HL-60 (cell line): Measurements from ENCODE around the gene ARFIP2.

ENCODE experiments used
- DNase-seq, 2 experiments: peaks; one replicate each; pipeline ENCODE4 v3.0.0-alpha.2; 2010 to 2020; ENCODE audit warnings: low read depth in 1 of 2, low spot score in 1 of 2
- H3K27ac ChIP-seq: fragments of 250-450 bp; sonication (Bioruptor Pico); replicated peaks from 2 replicates; pipeline ENCODE4 v1.5.1; 2020; ENCODE audit warnings: mild to moderate bottlenecking, moderate library complexity
- H3K27me3 ChIP-seq: fragments of 250-450 bp; sonication (Bioruptor Pico); 2 replicates; pipeline ENCODE4 v1.5.1; 2021; ENCODE audit warnings: mild to moderate bottlenecking, moderate library complexity; ENCODE audit not compliant: insufficient read depth, poor library complexity, severe bottlenecking
- H3K4me3 ChIP-seq: replicated peaks from 2 replicates; pipeline ENCODE4 v1.5.1; 2011; ENCODE audit warnings: mild to moderate bottlenecking, control low read depth, low read length; ENCODE audit not compliant: insufficient read depth
- GABPA ChIP-seq: IDR thresholded peaks from 2 replicates; pipeline ENCODE4 v1.6.1; 2012; ENCODE audit warnings: low read depth
- POLR2AphosphoS5 ChIP-seq: IDR thresholded peaks from 2 replicates; pipeline ENCODE4 v1.6.1; 2012; ENCODE audit warnings: low read depth
- SPI1 ChIP-seq: IDR thresholded peaks from 2 replicates; pipeline ENCODE4 v1.6.1; 2012; ENCODE audit warnings: low read depth, mild to moderate bottlenecking, borderline replicate concordance
- TF ChIP-seq, protein P1 (sequence below): IDR thresholded peaks from 2 replicates; pipeline ENCODE4 v1.6.1; 2012; ENCODE audit warnings: low read depth; ENCODE audit not compliant: insufficient replicate concordance
- TF ChIP-seq, protein P2 (sequence below): IDR thresholded peaks from one replicate; pipeline ENCODE4 v1.5.1; 2011; ENCODE audit warnings: low read length, control low read depth, inconsistent platforms; ENCODE audit not compliant: insufficient read depth

The ARFIP2 gene

DNA sequence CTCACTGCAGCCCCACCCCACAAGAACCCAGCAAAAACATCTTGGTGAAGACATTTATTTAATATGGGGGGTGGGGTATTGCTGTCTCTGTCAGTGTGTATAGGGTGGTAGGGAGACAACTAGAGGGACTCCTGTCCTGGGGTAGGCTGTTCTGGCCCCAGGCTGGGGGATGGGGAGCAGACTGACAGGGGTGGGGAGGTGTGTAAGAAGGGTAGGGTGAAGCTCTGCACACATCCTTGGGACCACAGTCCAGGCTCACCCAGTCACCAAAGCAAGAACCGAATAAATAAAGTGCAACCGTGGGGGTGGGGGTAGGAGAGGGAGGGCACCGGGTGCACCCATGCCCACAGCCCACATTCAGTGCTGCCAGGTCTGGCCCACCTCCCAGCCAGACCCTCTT, 32.6 kb downstream of the ARFIP2 start:
- TF ChIP-seq SPI1 (no peak), POLR2AphosphoS5 (no peak), GABPA (no peak)
- TF ChIP-seq, protein P1, sequence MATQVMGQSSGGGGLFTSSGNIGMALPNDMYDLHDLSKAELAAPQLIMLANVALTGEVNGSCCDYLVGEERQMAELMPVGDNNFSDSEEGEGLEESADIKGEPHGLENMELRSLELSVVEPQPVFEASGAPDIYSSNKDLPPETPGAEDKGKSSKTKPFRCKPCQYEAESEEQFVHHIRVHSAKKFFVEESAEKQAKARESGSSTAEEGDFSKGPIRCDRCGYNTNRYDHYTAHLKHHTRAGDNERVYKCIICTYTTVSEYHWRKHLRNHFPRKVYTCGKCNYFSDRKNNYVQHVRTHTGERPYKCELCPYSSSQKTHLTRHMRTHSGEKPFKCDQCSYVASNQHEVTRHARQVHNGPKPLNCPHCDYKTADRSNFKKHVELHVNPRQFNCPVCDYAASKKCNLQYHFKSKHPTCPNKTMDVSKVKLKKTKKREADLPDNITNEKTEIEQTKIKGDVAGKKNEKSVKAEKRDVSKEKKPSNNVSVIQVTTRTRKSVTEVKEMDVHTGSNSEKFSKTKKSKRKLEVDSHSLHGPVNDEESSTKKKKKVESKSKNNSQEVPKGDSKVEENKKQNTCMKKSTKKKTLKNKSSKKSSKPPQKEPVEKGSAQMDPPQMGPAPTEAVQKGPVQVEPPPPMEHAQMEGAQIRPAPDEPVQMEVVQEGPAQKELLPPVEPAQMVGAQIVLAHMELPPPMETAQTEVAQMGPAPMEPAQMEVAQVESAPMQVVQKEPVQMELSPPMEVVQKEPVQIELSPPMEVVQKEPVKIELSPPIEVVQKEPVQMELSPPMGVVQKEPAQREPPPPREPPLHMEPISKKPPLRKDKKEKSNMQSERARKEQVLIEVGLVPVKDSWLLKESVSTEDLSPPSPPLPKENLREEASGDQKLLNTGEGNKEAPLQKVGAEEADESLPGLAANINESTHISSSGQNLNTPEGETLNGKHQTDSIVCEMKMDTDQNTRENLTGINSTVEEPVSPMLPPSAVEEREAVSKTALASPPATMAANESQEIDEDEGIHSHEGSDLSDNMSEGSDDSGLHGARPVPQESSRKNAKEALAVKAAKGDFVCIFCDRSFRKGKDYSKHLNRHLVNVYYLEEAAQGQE = no peak
- TF ChIP-seq, protein P2, sequence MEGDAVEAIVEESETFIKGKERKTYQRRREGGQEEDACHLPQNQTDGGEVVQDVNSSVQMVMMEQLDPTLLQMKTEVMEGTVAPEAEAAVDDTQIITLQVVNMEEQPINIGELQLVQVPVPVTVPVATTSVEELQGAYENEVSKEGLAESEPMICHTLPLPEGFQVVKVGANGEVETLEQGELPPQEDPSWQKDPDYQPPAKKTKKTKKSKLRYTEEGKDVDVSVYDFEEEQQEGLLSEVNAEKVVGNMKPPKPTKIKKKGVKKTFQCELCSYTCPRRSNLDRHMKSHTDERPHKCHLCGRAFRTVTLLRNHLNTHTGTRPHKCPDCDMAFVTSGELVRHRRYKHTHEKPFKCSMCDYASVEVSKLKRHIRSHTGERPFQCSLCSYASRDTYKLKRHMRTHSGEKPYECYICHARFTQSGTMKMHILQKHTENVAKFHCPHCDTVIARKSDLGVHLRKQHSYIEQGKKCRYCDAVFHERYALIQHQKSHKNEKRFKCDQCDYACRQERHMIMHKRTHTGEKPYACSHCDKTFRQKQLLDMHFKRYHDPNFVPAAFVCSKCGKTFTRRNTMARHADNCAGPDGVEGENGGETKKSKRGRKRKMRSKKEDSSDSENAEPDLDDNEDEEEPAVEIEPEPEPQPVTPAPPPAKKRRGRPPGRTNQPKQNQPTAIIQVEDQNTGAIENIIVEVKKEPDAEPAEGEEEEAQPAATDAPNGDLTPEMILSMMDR = no peak

DNA sequence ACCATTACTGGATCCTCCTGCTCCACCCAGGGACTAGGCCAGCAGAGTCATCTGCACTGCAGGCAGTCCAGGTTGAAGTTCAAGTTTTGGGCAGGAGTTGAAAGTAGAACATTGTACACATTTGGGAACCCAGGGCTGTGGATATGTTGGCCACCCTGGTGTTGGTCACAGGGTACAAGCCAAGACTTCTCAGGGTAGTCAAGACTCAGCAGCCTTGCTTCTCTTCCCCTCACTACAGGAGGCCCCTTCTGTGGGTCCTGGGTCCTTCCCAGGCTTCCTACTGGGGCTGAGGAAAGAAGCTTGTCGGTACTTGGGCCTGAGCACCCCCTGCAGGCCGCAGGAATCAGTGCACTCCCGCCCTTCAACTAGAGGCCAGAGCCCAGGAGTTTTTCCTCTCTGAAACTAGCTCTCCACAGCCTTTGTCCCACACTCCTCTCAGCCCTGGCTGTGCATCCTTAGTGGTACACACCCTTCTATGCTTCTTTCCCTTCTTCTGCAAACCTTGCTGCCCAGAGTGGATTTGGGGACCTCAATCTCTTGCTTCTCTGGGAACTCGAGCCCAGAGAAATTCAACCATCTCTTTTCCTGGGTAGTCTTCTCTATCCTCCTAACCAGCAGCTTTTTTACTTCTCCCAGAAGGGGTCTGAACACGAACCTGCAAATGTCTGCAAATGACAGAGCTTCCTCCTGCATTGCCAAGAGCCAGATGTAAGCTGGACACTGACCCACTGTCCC, 37.7 kb downstream of the ARFIP2 start:
- no peak for TF ChIP-seq SPI1
- TF ChIP-seq POLR2AphosphoS5 = no peak
- TF ChIP-seq, protein P1 = no peak
- no peak for TF ChIP-seq GABPA
- TF ChIP-seq, protein P2 = peak; percentile 83
- H3K27me3 ChIP-seq = no peaks in the 10 kb centered on the region
- DNase-seq = peak; percentile 13 to 38
- no peak overlapping the region for H3K27ac ChIP-seq
- H3K4me3 ChIP-seq = no peak overlapping the region

More for the DNA sequence above, 32.6 kb downstream of the ARFIP2 start:
- DNase-seq = no peak
- no peak overlapping the region for H3K4me3 ChIP-seq
- no peak overlapping the region for H3K27ac ChIP-seq
- H3K27me3 ChIP-seq = no peaks in the 10 kb centered on the region

DNA sequence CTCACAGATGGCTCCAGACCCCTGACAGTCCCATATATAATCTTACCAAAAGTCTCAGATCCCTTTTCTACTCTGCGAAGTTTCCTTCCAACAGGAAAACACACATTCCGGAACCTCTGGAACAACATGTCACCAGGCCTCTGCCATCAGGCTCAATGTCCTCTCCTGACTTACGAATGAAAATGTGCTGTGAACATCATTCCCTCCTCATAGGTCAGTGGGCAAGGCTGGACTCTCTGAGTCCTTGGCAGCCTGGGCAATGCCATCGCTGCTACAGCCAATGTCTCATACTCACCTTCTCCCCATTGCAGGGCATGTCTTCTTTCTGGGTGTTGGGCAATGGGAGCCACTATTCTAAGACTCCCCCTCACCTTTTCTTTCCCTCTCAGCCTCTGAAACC, 38.7 kb downstream of the ARFIP2 start:
- Histone ChIP-seq H3K27ac (no peak overlapping the region), H3K27me3 (no peaks in the 10 kb centered on the region), H3K4me3 (no peak overlapping the region)
- no peak for DNase-seq
- TF ChIP-seq SPI1 = no peak
- no peak for TF ChIP-seq GABPA
- TF ChIP-seq, protein P2 = no peak
- no peak for TF ChIP-seq POLR2AphosphoS5
